ENCODE measurements around the gene CLCN5. TPM values are rescaled to one million over a fixed set of nuclear protein-coding genes. Genes with fewer than 3 reads are reported as not detected.

The CLCN5 gene
- total RNA-seq, 1 donor from 2014 or later = 3.6 TPM

Other genes with a start within 250 kb of the CLCN5 start
- not detected in 2 replicates for gene PAGE1, start 226.6 kb upstream of the CLCN5 start, total RNA-seq
- gene PAGE4, start 93.3 kb upstream of the CLCN5 start, total RNA-seq = not detected in 2 replicates
- gene USP27X, start 43.1 kb upstream of the CLCN5 start, total RNA-seq = 1.3 TPM in 2 replicates

Measured in T-helper 2 cell treated with Interferon-gamma antibody and Interleukin-4, amounts not matched to agents 100 ng/mL and 5 ng/mL, for 36 hours (primary cell).